HepG2 (cell line): ENCODE results near the gene TAMALIN.

ENCODE experiments used
- CTCF ChIP-seq: sonication (generic); formaldehyde crosslinking; IDR thresholded peaks from 2 replicates; pipeline ENCODE4 v1.5.0; 2020; ENCODE audit warnings: mild to moderate bottlenecking, missing genetic modification reagents, moderate library complexity
- PRPF4 ChIP-seq: fragments of 200-400 bp; formaldehyde crosslinking; IDR thresholded peaks from 2 replicates; pipeline ENCODE4 v1.6.1; 2016; ENCODE audit warnings: low read length, low read depth; ENCODE audit not compliant: poor library complexity, severe bottlenecking
- TAF15 ChIP-seq: fragments of 200-400 bp; formaldehyde crosslinking; IDR thresholded peaks from one replicate; pipeline ENCODE4 v1.6.1; 2018; ENCODE audit warnings: mild to moderate bottlenecking, low read depth, low read length; ENCODE audit not compliant: poor library complexity, severe bottlenecking
- ZBTB2 ChIP-seq: sonication (generic); formaldehyde crosslinking; IDR thresholded peaks from 2 replicates; pipeline ENCODE4 v1.8.0; 2022; ENCODE audit warnings: low read depth, missing genetic modification reagents

GRCh38 chr12:51977320-51977753 is 29.4 kb upstream of the TAMALIN start:
- peak; percentile 12 for TF ChIP-seq PRPF4
- TF ChIP-seq CTCF (CRISPR knock-in tag): no peak
- TF ChIP-seq ZBTB2: no peak
- no peak for TF ChIP-seq TAF15
